Measurements from ENCODE around the gene SIN3A. TPM values are rescaled to one million over a fixed set of nuclear protein-coding genes. Genes with fewer than 3 reads are reported as not detected.

The SIN3A gene
- total and polyA plus RNA-seq, 2 of the 8 experiments (the other 6 are each of a cell fraction or from before 2014, with no cell fraction given), result 69.5 to 109 TPM

- Histone ChIP-seq H3K23me2 (ENCODE audit: low read depth, low read length) (peaks cover 17% of the 10 kb centered on the region), H3K4ac (replicated peaks; ENCODE audit: insufficient read length, low read depth, low read length) (peak within 1 kb of the TSS; percentile 85), H4K8ac (ENCODE audit: extremely low read depth, insufficient read depth, low read length) (no peak within 1 kb of the TSS; the same call in 1 of the 2 replicates), H2BK12ac (ENCODE audit: low read depth, low read length) (peak within 1 kb of the TSS; percentile 39; the same call in 1 of the 2 replicates), H2BK5ac (ENCODE audit: low read depth, low read length) (no peak within 1 kb of the TSS; the same call in 1 of the 2 replicates), H2AK5ac (ENCODE audit: low read depth, low read length) (no peak within 1 kb of the TSS), H3K18ac (ENCODE audit: extremely low read depth, low read length) (peak within 1 kb of the TSS; percentile 87), H2AFZ (ENCODE audit: low read length) (peak within 1 kb of the TSS; percentile 69), H2BK15ac (ENCODE audit: low read length) (no peak within 1 kb of the TSS; the same call in 1 of the 2 replicates), H4K5ac (ENCODE audit: insufficient read length, low read depth, low read length) (no peak within 1 kb of the TSS), H4K91ac (replicated peaks; ENCODE audit: insufficient read length, low read length) (peak within 1 kb of the TSS; percentile 65), H3K4me2 (ENCODE audit: insufficient read depth in 1 of 2, low read depth in 2 of 2, low read length in 2 of 2) (peak within 1 kb of the TSS; percentile 84 to 85), H3K4me3 (ENCODE audit: extremely low read depth in 1 of 4, insufficient read depth in 2 of 4, low read depth in 3 of 4, low read length in 4 of 4) (peak within 1 kb of the TSS; percentile 63 to 87 (median 76)), H3K9ac (replicated peaks in 1 of 4; ENCODE audit: extremely low read depth in 1 of 4, low read depth in 3 of 4, low read length in 3 of 4) (peak within 1 kb of the TSS in 3 of 4 experiments; percentile 26 to 65 (median 56); a peak in 6 of 7 replicates), H3K56ac (replicated peaks; ENCODE audit: insufficient read length, low read depth, low read length) (peak within 1 kb of the TSS; percentile 46), H3K9me3 (ENCODE audit: insufficient read depth in 2 of 2, low read depth in 1 of 2, low read length in 1 of 2) (no peaks in the 10 kb centered on the region), H2BK20ac (ENCODE audit: low read length) (no peak within 1 kb of the TSS), H3K23ac (ENCODE audit: insufficient read length) (no peak within 1 kb of the TSS), H3K27me3 (replicated peaks in 1 of 4; ENCODE audit: control insufficient read depth in 3 of 4, extremely low read depth in 1 of 4, insufficient read depth in 3 of 4, low read length in 3 of 4) (peaks cover 0 to 31% (median 16%) of the 10 kb centered on the region in 4 experiments; a peak in 5 of 7 replicates), H4K20me1 (replicated peaks in 1 of 2; ENCODE audit: control insufficient read depth in 1 of 2, insufficient read depth in 2 of 2, low read length in 2 of 2) (peaks cover 0 to 4% of the 10 kb centered on the region in 2 experiments), H3K36me3 (ENCODE audit: control insufficient read depth in 2 of 4, insufficient read depth in 4 of 4, low read length in 3 of 4) (no peaks in the 10 kb centered on the region), H3K79me1 (ENCODE audit: low read depth, low read length) (no peaks in the 10 kb centered on the region), H2BK120ac (replicated peaks; ENCODE audit: low read depth, low read length) (no peak within 1 kb of the TSS), H3K79me2 (ENCODE audit: control insufficient read depth in 1 of 2, insufficient read depth in 2 of 2, low read length in 2 of 2) (no peaks in the 10 kb centered on the region), H3K27ac (ENCODE audit: low read depth, low read length) (no peak within 1 kb of the TSS), H3K4me1 (replicated peaks in 1 of 4; ENCODE audit: control insufficient read depth in 3 of 4, insufficient read depth in 4 of 4, low read length in 3 of 4) (peaks cover 0 to 9% (median 5%) of the 10 kb centered on the region in 4 experiments; a peak in 4 of 7 replicates), H3K14ac (ENCODE audit: insufficient read length) (no peak within 1 kb of the TSS)
- DNase-seq (ENCODE audit: low read depth in 1 of 2, low spot score in 2 of 2), result no peak
- FAIRE-seq, result no peak
- 14% methylated on average over 20 of the region's 20 CpGs; no CpG with 5 or more reads in 1 of the 2 experiments for WGBS, 2 experiments (ENCODE audit: extremely low coverage in 1 of 2, insufficient coverage in 1 of 2, insufficient read length in 1 of 2, insufficient replicate concordance in 2 of 2, low coverage in 1 of 2, low lambda C conversion rate in 2 of 2, missing lambda C conversion rate in 1 of 2)
- TF ChIP-seq KDM1A (IDR thresholded peaks at IDR 0.05; ENCODE audit: borderline replicate concordance, low read length), result peak; percentile 65; the same call in 1 of the 2 replicates
- TF ChIP-seq TAF1 (IDR thresholded peaks at IDR 0.05; ENCODE audit: low read depth, low read length), result peak; percentile 21; the same call in 1 of the 2 replicates
- TF ChIP-seq, protein P1, sequence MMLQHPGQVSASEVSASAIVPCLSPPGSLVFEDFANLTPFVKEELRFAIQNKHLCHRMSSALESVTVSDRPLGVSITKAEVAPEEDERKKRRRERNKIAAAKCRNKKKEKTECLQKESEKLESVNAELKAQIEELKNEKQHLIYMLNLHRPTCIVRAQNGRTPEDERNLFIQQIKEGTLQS (IDR thresholded peaks at IDR 0.05; ENCODE audit: insufficient read depth, low read depth, low read length), result no peak
- CTCF ChIA-PET (ENCODE audit: partially characterized antibody), result interaction anchor here (1.0 to 1.6 kb wide), 3 partner anchors 10 to 38 kb away, joined by 3 to 6 read pairs (median 5); partner anchors contain the start of gene MAN2C1
- POLR2A ChIA-PET (ENCODE audit: partially characterized antibody), result interaction anchor here (1.3 to 8.2 kb wide), 6 partner anchors 9 to 87 kb away, joined by 3 to 69 read pairs (median 8); partner anchors contain the start of genes COMMD4 and MAN2C1
Observed at GRCh38 chr15:75346796-75347221, 104.7 kb downstream of the SIN3A start, which contains the start of gene NEIL1. Gene NEIL1, plus strand, starts transcription at chr15:75347039. Its CDS starts 1,867 bp downstream, at chr15:75348906.

Data from H1 (cell line).